Stimulated activated naive CD8-positive, alpha-beta T cell treated with anti-CD3 and anti-CD28 coated beads, Interleukin-15, amount 100 ng/mL, for 72 hours (primary cell): Measurements from ENCODE around the gene RAPGEF2.
A peak's percentile ranks its signal among the peaks of the same experiment; 100 is the strongest.

ENCODE experiments used
- ATAC-seq: fragments of 150-1000 bp; cut with Tn5 transposase; 2 replicates; pipeline ENCODE4 v1.10.0; 2021; ENCODE audit warnings: mild to moderate bottlenecking, moderate library complexity
- DNase-seq, 2 donors: peaks; one replicate each; pipeline ENCODE4 v3.0.0; 2021 to 2022
- H3K27ac Mint-ChIP-seq, 2 donors: one replicate each; pipeline ENCODE4 v1.8.0; 2022; ENCODE audit warnings: mild to moderate bottlenecking in 2 of 2, mixed read lengths in 2 of 2, moderate library complexity in 2 of 2
- H3K27me3 Mint-ChIP-seq: one replicate; pipeline ENCODE4 v1.8.0; 2022; ENCODE audit warnings: mixed read lengths
- H3K4me1 Mint-ChIP-seq: one replicate; pipeline ENCODE4 v1.8.0; 2022; ENCODE audit warnings: mild to moderate bottlenecking, mixed read lengths
- H3K4me3 Mint-ChIP-seq, 2 donors: one replicate each; pipeline ENCODE4 v1.8.0; 2022; ENCODE audit warnings: mild to moderate bottlenecking in 2 of 2, mixed read lengths in 2 of 2, moderate library complexity in 1 of 2
- H3K9me3 Mint-ChIP-seq, 2 donors: one replicate each; pipeline ENCODE4 v1.8.0; 2022; ENCODE audit warnings: mixed read lengths in 2 of 2

The RAPGEF2 gene

DNA sequence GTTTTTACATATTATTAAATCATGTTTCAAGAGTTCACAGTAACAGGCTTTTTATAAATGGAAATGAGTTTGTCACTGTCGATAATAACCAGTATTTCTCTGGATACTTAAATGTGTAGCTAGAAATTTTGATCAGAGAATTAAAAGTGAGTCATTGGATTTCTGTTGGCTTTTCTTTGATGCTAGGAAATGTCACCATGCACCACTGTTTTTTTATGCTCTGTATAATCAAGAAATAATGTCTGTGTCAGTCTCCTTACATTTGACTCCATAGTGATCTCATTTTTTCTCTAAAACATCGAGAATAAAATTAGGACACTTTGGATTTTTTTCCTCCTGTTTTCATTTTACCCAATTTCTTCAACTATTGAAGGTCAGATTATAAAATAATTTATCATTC, 234.2 kb downstream of the RAPGEF2 start:
- Mint-ChIP-seq H3K27me3 (no peaks in the 10 kb centered on the region), H3K27ac (no peak overlapping the region), H3K4me3 (no peak overlapping the region), H3K9me3 (no peaks in the 10 kb centered on the region), H3K4me1 (no peaks in the 10 kb centered on the region)
- ATAC-seq (no peak), DNase-seq (no peak)

GRCh38 chr4:159341522-159341921, 238.6 kb downstream of the RAPGEF2 start:
- ATAC-seq: no peak
- Mint-ChIP-seq H3K27ac (no peak overlapping the region), H3K9me3 (no peaks in the 10 kb centered on the region), H3K4me1 (no peaks in the 10 kb centered on the region), H3K27me3 (no peaks in the 10 kb centered on the region), H3K4me3 (no peak overlapping the region)
- DNase-seq: no peak

GRCh38 chr4:159342374-159342773, 239.5 kb downstream of the RAPGEF2 start:
- DNase-seq (no peak), ATAC-seq (no peak)
- Mint-ChIP-seq H3K4me3 (no peak overlapping the region), H3K9me3 (no peaks in the 10 kb centered on the region), H3K27me3 (no peaks in the 10 kb centered on the region), H3K4me1 (no peaks in the 10 kb centered on the region), H3K27ac (no peak overlapping the region)

DNA sequence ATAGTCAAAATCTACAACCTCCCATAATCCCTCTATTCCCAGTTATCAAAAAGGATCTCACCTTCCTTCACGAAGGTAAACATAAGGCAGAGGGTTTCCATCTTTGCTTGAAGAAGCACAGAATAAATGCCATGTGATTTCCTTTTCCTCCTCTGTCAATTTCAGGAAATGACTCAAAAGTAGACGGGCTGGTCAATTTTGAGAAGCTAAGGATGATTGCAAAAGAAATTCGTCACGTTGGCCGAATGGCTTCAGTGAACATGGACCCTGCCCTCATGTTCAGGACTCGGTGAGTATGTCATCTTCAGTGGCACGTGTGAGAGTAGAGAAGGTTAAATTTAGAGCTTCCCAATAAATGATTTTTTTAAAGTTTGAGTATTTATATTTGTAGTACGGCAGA, 240.2 kb downstream of the RAPGEF2 start:
- Mint-ChIP-seq H3K27me3 (no peaks in the 10 kb centered on the region), H3K4me1 (no peaks in the 10 kb centered on the region), H3K4me3 (no peak overlapping the region), H3K27ac (no peak overlapping the region), H3K9me3 (no peaks in the 10 kb centered on the region)
- no peak for ATAC-seq
- DNase-seq: no peak

DNA sequence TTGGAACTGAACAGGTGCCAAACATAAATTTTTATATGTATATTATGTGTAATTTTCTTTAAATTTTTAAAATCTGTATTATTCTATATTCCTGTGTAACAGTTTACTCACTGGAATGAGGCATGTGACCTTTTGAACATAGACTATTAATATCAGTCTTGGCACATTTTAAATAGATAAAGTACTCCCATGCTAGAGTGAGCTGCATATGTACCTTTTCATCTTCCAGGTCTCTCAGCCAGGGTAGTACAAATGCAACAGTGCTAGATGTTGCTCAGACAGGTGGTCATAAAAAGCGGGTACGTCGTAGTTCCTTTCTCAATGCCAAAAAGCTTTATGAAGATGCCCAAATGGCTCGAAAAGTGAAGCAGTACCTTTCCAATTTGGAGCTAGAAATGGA, 242.0 kb downstream of the RAPGEF2 start:
- Mint-ChIP-seq H3K4me3 (no peak overlapping the region), H3K4me1 (no peaks in the 10 kb centered on the region), H3K9me3 (no peaks in the 10 kb centered on the region), H3K27me3 (no peaks in the 10 kb centered on the region), H3K27ac (no peak overlapping the region)
- ATAC-seq: no peak
- DNase-seq: no peak

GRCh38 chr4:159346681-159347080, 243.8 kb downstream of the RAPGEF2 start:
- Mint-ChIP-seq H3K27ac (no peak overlapping the region), H3K9me3 (no peaks in the 10 kb centered on the region), H3K4me1 (no peaks in the 10 kb centered on the region), H3K4me3 (no peak overlapping the region), H3K27me3 (no peaks in the 10 kb centered on the region)
- no peak for DNase-seq
- no peak for ATAC-seq

GRCh38 chr4:159347813-159348212, 244.9 kb downstream of the RAPGEF2 start:
- ATAC-seq (no peak), DNase-seq (no peak)
- no peaks in the 10 kb centered on the region for H3K27me3 Mint-ChIP-seq
- no peak overlapping the region for H3K4me3 Mint-ChIP-seq
- H3K4me1 Mint-ChIP-seq: no peaks in the 10 kb centered on the region
- H3K9me3 Mint-ChIP-seq: no peaks in the 10 kb centered on the region
- H3K27ac Mint-ChIP-seq: no peak overlapping the region

GRCh38 chr4:159349332-159349731, 246.5 kb downstream of the RAPGEF2 start:
- DNase-seq: no peak
- H3K27me3 Mint-ChIP-seq: no peaks in the 10 kb centered on the region
- no peak overlapping the region for H3K4me3 Mint-ChIP-seq
- H3K4me1 Mint-ChIP-seq: no peaks in the 10 kb centered on the region
- ATAC-seq: no peak
- no peaks in the 10 kb centered on the region for H3K9me3 Mint-ChIP-seq
- H3K27ac Mint-ChIP-seq: peak overlapping the region in 1 of 2 donors; percentile 14

- ATAC-seq (no peak), DNase-seq (no peak)
- Mint-ChIP-seq H3K27me3 (no peaks in the 10 kb centered on the region), H3K9me3 (no peaks in the 10 kb centered on the region), H3K27ac (no peak overlapping the region), H3K4me1 (no peaks in the 10 kb centered on the region), H3K4me3 (no peak overlapping the region)
Observed at GRCh38 chr4:159352609-159353008, 249.7 kb downstream of the RAPGEF2 start.

GRCh38 chr4:159353422-159354116, 250.7 kb downstream of the RAPGEF2 start:
- ATAC-seq (no peak), DNase-seq (no peak)
- Mint-ChIP-seq H3K9me3 (no peaks in the 10 kb centered on the region), H3K4me1 (no peaks in the 10 kb centered on the region), H3K4me3 (no peak overlapping the region), H3K27me3 (no peaks in the 10 kb centered on the region), H3K27ac (no peak overlapping the region)

DNA sequence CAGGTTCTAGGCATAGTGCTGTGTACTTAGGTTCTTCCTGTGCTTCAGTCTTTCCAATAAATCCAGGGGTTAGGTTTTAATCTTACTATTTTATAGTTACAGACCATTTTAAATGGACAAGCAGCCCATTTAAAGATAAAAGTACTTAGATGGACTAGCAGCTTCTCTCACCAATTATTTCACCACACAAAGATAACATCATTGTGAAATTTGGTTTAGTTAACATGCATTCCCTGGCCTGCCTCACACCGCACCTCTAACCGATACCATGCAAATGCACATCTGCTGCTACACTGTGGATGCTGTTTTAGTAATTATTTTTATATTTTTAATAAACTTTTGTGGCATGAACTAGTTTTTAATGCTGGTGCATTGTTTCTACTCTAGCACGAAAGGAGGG, 252.6 kb downstream of the RAPGEF2 start:
- H3K9me3 Mint-ChIP-seq: no peaks in the 10 kb centered on the region
- no peak overlapping the region for H3K4me3 Mint-ChIP-seq
- ATAC-seq: no peak
- H3K27ac Mint-ChIP-seq: no peak overlapping the region
- H3K4me1 Mint-ChIP-seq: no peaks in the 10 kb centered on the region
- H3K27me3 Mint-ChIP-seq: no peaks in the 10 kb centered on the region
- DNase-seq: no peak

- ATAC-seq (no peak), DNase-seq (no peak)
- H3K9me3 Mint-ChIP-seq: no peaks in the 10 kb centered on the region
- H3K4me3 Mint-ChIP-seq: no peak overlapping the region
- no peaks in the 10 kb centered on the region for H3K4me1 Mint-ChIP-seq
- H3K27ac Mint-ChIP-seq: no peak overlapping the region
- H3K27me3 Mint-ChIP-seq: no peaks in the 10 kb centered on the region
Observed at GRCh38 chr4:159357350-159357749, 254.5 kb downstream of the RAPGEF2 start.

DNA sequence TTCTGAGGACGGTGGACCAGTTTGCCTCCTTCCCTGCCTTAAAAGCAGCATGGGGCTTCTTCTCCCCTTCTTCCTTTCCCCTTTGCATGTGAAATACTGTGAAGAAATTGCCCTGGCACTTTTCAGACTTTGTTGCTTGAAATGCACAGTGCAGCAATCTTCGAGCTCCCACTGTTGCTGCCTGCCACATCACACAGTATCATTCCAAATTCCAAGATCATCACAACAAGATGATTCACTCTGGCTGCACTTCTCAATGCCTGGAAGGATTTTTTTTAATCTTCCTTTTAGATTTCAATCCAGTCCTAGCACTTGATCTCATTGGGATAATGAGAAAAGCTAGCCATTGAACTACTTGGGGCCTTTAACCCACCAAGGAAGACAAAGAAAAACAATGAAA, 255.3 kb downstream of the RAPGEF2 start:
- Mint-ChIP-seq H3K4me1 (no peaks in the 10 kb centered on the region), H3K27ac (no peak overlapping the region), H3K9me3 (no peaks in the 10 kb centered on the region), H3K27me3 (no peaks in the 10 kb centered on the region), H3K4me3 (no peak overlapping the region)
- ATAC-seq (no peak), DNase-seq (no peak)

DNA sequence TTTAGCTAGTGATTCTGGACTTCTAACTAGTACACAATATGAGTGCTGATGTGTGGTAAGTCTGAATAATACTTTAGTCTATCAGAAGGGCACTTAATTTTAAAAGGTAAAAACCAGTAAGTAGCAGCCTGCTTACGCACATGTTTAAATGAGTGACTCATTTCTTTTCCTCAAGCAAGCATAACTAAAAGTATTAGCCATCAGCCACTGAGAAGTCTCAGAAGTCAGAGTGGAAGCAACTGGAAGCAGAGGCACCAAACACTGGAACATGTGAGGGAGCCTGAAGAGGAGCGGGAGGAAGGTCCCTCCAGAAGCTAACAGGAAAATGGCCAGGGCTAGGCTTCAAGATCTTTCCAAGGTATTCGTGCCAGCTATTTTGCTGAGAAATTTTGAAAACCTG, 257.7 kb downstream of the RAPGEF2 start:
- Mint-ChIP-seq H3K4me3 (no peak overlapping the region), H3K27me3 (no peaks in the 10 kb centered on the region), H3K27ac (no peak overlapping the region), H3K9me3 (no peaks in the 10 kb centered on the region), H3K4me1 (no peaks in the 10 kb centered on the region)
- ATAC-seq: no peak
- no peak for DNase-seq

DNA sequence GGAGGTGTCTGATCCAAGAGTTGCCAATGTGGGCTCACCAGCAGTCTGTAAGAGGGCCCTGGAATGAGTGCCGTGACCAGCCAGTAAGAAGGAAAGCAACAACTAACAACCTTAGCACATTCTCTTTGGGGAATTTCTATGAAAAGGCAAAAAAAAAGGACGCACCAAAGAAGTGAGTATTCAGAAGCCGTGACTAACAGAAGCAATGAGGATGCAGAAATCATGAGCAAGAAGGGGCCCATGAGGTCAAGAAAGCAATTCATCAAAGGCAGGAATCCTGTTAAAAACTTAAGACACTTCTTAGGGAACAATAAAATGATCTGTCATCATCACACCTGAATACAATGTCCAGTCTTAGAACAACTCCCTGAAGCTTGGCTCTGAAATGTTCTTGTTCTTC, 260.5 kb downstream of the RAPGEF2 start:
- Mint-ChIP-seq H3K27me3 (peaks cover 15% of the 10 kb centered on the region), H3K27ac (no peak overlapping the region), H3K9me3 (no peaks in the 10 kb centered on the region), H3K4me3 (no peak overlapping the region), H3K4me1 (no peaks in the 10 kb centered on the region)
- ATAC-seq (no peak), DNase-seq (no peak)

DNA sequence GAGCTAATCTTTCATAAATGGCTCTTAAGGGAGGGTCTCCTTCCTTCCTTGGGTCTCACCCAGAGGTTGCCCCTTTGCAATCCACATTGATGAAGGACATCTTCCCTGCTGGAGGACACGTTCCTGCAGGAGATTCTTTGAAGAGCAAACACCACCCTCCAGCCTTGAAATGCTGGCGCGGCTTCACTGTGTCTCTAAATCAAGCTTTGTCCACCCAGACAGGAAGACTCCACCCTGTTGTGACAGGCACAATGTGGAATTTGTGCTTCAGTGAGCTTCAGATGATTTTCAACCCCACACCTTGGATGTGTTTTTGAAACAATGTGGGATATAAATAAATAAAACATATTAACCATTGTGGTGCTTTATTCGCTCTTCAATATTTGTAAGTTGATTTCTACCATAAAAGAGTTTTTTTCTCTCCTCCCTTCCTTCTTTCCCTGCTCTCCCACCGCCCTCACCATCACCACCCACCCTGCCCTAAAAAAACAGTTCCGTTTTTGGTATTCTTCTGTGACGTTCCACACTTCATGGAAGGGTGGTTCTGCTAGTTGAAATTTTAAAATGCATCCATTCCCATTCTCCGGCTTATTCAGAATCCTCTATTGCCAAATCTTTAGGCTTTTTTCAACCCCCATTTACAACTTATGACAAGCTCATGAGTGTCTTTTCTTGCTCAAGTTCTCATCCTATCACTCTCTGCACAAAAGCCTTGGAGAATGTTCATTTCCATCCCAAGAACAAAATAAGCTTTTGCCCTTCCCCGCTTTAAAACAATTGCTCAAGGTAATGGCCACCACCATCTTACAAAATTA, 264.3 kb downstream of the RAPGEF2 start:
- H3K4me3 Mint-ChIP-seq: no peak overlapping the region
- no peaks in the 10 kb centered on the region for H3K9me3 Mint-ChIP-seq
- no peaks in the 10 kb centered on the region for H3K4me1 Mint-ChIP-seq
- ATAC-seq: no peak
- DNase-seq: no peak
- peaks cover 37% of the 10 kb centered on the region for H3K27me3 Mint-ChIP-seq
- no peak overlapping the region for H3K27ac Mint-ChIP-seq

GRCh38 chr4:159367781-159368080, 264.9 kb downstream of the RAPGEF2 start:
- Mint-ChIP-seq H3K27me3 (peaks cover 37% of the 10 kb centered on the region), H3K4me1 (no peaks in the 10 kb centered on the region), H3K9me3 (no peaks in the 10 kb centered on the region), H3K4me3 (no peak overlapping the region), H3K27ac (no peak overlapping the region)
- ATAC-seq (no peak), DNase-seq (no peak)
